SU-DHL-6 (cell line): ENCODE results near the gene VPS13A.

ENCODE experiments used
- H2AFZ ChIP-seq: fragments of 200-600 bp; sonication (generic); 2 replicates; pipeline ENCODE4 v1.6.1; 2014; ENCODE audit warnings: low read depth, mild to moderate bottlenecking, moderate library complexity, mixed read lengths, antibody characterized with exemption, low read length; ENCODE audit not compliant: severe bottlenecking
- H3F3A ChIP-seq: fragments of 200-600 bp; shearing (Covaris generic); 2 replicates; pipeline ENCODE4 v1.6.0; 2016; ENCODE audit warnings: antibody characterized with exemption, mild to moderate bottlenecking; ENCODE audit not compliant: insufficient read depth
- H3K27ac ChIP-seq: fragments of 200-600 bp; sonication (generic); 2 replicates; pipeline ENCODE4 v1.5.1; 2016; ENCODE audit warnings: low read depth, mild to moderate bottlenecking, low read length, moderate library complexity, mixed read lengths
- H3K27me3 ChIP-seq: fragments of 200-600 bp; sonication (generic), shearing (Covaris generic); 2 replicates; pipeline ENCODE4 v1.6.0; 2014; ENCODE audit warnings: mild to moderate bottlenecking, low read length
- H3K36me3 ChIP-seq: fragments of 200-600 bp; sonication (generic); 2 replicates; pipeline ENCODE4 v1.6.1; 2014; ENCODE audit warnings: mild to moderate bottlenecking, low read length, mixed read lengths
- H3K4me2 ChIP-seq: fragments of 300-600, 200-600 bp; shearing (Covaris generic), sonication (generic); 2 replicates; pipeline ENCODE4 v1.6.0; 2014; ENCODE audit warnings: low read length, low read depth, mild to moderate bottlenecking; ENCODE audit not compliant: poor library complexity, severe bottlenecking
- H3K4me3 ChIP-seq: fragments of 200-600 bp; sonication (generic); 2 replicates; pipeline ENCODE4 v1.5.1; 2014; ENCODE audit warnings: antibody characterized with exemption, low read length, mild to moderate bottlenecking, mixed read lengths; ENCODE audit not compliant: insufficient read depth, poor library complexity, severe bottlenecking
- H3K79me2 ChIP-seq: fragments of 200-600 bp; sonication (generic); 2 replicates; pipeline ENCODE4 v1.6.1; 2014; ENCODE audit warnings: mild to moderate bottlenecking, low read length, moderate library complexity; ENCODE audit not compliant: insufficient read depth
- H3K9ac ChIP-seq: fragments of 200-600 bp; sonication (generic); 2 replicates; pipeline ENCODE4 v1.7.0; 2014; ENCODE audit warnings: mild to moderate bottlenecking, low read length
- H3K9me2 ChIP-seq: fragments of 200-600 bp; sonication (generic); replicated peaks from 2 replicates; pipeline ENCODE4 v1.6.1; 2014; ENCODE audit warnings: low read length; ENCODE audit not compliant: insufficient read depth
- H3K9me3 ChIP-seq: fragments of 200-600 bp; sonication (generic); 2 replicates; pipeline ENCODE4 v1.6.1; 2014; ENCODE audit warnings: low read length, mixed read lengths; ENCODE audit not compliant: insufficient read depth
- H4K20me1 ChIP-seq: fragments of 200-600 bp; sonication (generic); 2 replicates; pipeline ENCODE4 v1.6.1; 2014; ENCODE audit warnings: low read depth, mild to moderate bottlenecking, antibody characterized with exemption, low read length, moderate library complexity, mixed read lengths
- EZH2phosphoT487 ChIP-seq: fragments of 200-600 bp; sonication (generic), shearing (Covaris generic); conservative IDR thresholded peaks from 2 replicates; pipeline ENCODE4 v1.6.1; 2018; ENCODE audit warnings: mild to moderate bottlenecking, antibody characterized with exemption, low read length, moderate library complexity, mixed read lengths
- TF ChIP-seq, protein P1 (sequence below): fragments of 200-600 bp; sonication (generic); IDR thresholded peaks from one replicate; pipeline ENCODE4 v1.5.1; 2017; ENCODE audit warnings: antibody characterized with exemption, mild to moderate bottlenecking, low read length, moderate library complexity; ENCODE audit not compliant: insufficient read depth, poor library complexity, severe bottlenecking

Gene VPS13A

DNA sequence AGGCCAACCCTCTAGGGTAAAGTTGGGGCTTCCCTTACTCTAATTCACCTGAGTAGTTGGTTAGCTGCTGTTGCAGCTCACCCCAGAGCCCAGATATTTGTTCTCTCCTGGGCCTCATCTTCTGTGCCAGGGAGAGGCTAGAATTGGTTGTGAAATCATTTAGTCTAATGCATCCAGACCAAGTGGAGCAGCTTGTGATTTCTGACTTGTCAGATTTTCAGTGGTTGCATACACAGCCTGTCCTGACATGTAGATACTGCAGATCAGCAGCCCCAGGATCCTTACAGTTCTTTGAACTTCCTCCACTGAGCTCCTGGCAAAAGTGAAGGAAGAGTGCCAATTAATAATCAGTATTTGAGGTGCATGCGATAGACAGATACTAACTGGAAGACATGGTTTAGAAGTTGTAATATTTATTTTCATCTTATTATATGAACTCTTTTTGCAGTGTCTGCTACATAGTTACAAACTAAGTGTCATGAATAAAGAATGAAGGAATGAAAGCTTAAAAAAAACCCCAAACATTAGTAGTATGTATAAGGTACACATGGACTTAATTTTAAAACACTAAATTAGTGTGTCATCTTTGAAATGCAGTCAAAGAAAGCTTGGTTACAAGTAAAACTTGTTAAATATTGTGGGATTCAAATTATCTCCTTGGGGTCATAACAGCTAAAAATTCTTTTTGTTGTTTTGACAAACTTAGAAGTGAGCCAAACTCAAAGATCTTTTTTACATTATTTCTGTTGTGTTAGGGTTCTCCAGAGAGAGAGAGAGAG lies 128.5 kb downstream of the VPS13A start:
- H3F3A ChIP-seq: no peaks in the 10 kb centered on the region
- H3K9me2 ChIP-seq: no peaks in the 10 kb centered on the region
- H3K9me3 ChIP-seq: no peaks in the 10 kb centered on the region
- TF ChIP-seq, protein P1, sequence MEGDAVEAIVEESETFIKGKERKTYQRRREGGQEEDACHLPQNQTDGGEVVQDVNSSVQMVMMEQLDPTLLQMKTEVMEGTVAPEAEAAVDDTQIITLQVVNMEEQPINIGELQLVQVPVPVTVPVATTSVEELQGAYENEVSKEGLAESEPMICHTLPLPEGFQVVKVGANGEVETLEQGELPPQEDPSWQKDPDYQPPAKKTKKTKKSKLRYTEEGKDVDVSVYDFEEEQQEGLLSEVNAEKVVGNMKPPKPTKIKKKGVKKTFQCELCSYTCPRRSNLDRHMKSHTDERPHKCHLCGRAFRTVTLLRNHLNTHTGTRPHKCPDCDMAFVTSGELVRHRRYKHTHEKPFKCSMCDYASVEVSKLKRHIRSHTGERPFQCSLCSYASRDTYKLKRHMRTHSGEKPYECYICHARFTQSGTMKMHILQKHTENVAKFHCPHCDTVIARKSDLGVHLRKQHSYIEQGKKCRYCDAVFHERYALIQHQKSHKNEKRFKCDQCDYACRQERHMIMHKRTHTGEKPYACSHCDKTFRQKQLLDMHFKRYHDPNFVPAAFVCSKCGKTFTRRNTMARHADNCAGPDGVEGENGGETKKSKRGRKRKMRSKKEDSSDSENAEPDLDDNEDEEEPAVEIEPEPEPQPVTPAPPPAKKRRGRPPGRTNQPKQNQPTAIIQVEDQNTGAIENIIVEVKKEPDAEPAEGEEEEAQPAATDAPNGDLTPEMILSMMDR: no peak
- no peak for TF ChIP-seq EZH2phosphoT487
- no peak overlapping the region for H3K4me3 ChIP-seq
- H2AFZ ChIP-seq: no peak overlapping the region
- H4K20me1 ChIP-seq: no peaks in the 10 kb centered on the region
- no peak overlapping the region for H3K27ac ChIP-seq
- H3K27me3 ChIP-seq: no peaks in the 10 kb centered on the region
- no peak overlapping the region for H3K4me2 ChIP-seq
- peaks cover 3% of the 10 kb centered on the region; the same call in 1 of the 2 replicates for H3K36me3 ChIP-seq
- no peak overlapping the region for H3K9ac ChIP-seq
- H3K79me2 ChIP-seq: no peaks in the 10 kb centered on the region

DNA sequence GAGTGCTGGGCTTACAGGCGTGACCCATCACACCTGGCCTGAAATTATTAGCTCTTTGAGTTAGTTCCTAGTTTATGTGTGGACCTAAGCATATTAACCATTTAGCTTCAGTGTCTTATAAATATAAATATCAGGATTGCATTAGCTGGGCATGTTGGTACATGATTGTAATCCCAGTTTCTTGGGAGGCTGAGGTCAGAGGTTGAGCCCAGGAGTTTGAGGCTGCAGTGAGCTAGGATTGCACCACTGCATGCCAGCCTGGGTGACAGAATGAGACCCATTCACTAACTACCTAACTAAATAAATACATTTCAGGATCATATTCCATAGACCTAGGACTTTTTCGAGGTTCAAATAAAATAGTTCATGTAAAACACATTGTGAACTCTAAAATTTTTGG lies 129.8 kb downstream of the VPS13A start:
- no peaks in the 10 kb centered on the region for H4K20me1 ChIP-seq
- H3K9ac ChIP-seq: no peak overlapping the region
- H3K9me3 ChIP-seq: no peaks in the 10 kb centered on the region
- H3K4me3 ChIP-seq: no peak overlapping the region
- H2AFZ ChIP-seq: no peak overlapping the region
- no peak overlapping the region for H3K27ac ChIP-seq
- no peaks in the 10 kb centered on the region for H3K79me2 ChIP-seq
- TF ChIP-seq EZH2phosphoT487: no peak
- TF ChIP-seq, protein P1: no peak
- H3F3A ChIP-seq: no peaks in the 10 kb centered on the region
- no peak overlapping the region for H3K4me2 ChIP-seq
- no peaks in the 10 kb centered on the region for H3K27me3 ChIP-seq
- H3K9me2 ChIP-seq: no peaks in the 10 kb centered on the region
- peaks cover 3% of the 10 kb centered on the region; the same call in 1 of the 2 replicates for H3K36me3 ChIP-seq

DNA sequence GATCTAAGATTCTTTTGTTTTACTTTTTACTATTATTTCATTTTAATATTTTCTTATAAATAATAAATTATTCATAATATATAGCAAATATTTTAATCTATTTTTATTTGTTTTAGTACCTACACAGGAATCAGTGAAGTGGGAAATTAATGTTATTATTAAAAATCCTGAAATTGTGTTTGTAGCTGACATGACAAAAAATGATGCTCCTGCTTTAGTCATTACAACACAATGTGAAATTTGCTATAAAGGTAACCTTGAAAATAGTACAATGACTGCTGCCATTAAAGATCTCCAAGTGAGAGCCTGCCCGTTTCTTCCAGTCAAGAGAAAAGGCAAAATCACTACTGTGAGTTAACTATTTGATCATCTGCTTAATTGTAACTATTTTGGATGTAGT lies 138.7 kb downstream of the VPS13A start:
- Histone ChIP-seq H3K4me3 (no peak overlapping the region), H3K4me2 (no peak overlapping the region), H3K9ac (no peak overlapping the region), H3F3A (no peaks in the 10 kb centered on the region), H3K9me3 (no peaks in the 10 kb centered on the region), H3K36me3 (peaks cover 22% of the 10 kb centered on the region; the same call in 1 of the 2 replicates), H3K27me3 (no peaks in the 10 kb centered on the region), H3K9me2 (no peaks in the 10 kb centered on the region), H3K27ac (no peak overlapping the region), H3K79me2 (no peaks in the 10 kb centered on the region), H2AFZ (no peak overlapping the region), H4K20me1 (no peaks in the 10 kb centered on the region)
- no peak for TF ChIP-seq EZH2phosphoT487
- TF ChIP-seq, protein P1: no peak
